Heart right ventricle (tissue), 16 donors: Measurements from ENCODE around the gene ASPHD1. TPM values are rescaled to one million over a fixed set of nuclear protein-coding genes. Genes with fewer than 3 reads are reported as not detected.
A peak's percentile ranks its signal among the peaks of the same experiment; 100 is the strongest.

Experiments
- ATAC-seq, 8 donors: fragments of 200-7000 bp; cut with Tn5 transposase; one replicate each; pipeline ENCODE4 v1.9.1; 2020; ENCODE audit warnings: mild to moderate bottlenecking in 8 of 8, moderate library complexity in 8 of 8, moderate number of reproducible peaks in 1 of 8
- DNase-seq, 2 donors: peaks; one replicate each; pipeline ENCODE4 v3.0.0-alpha.2; 2020
- H3K27ac ChIP-seq, 10 donors: fragments of 200-600 bp; sonication (generic) in 2 of 10; one replicate each; pipeline versions ENCODE4 v1.5.0 to v1.8.0; 2020 to 2022; ENCODE audit warnings: mild to moderate bottlenecking in 3 of 10
- H3K27me3 ChIP-seq, 7 donors: fragments of 200-600 bp; one replicate each; pipeline ENCODE4 v1.8.0; 2021 to 2022; ENCODE audit warnings: mild to moderate bottlenecking in 2 of 7
- H3K36me3 ChIP-seq, 9 donors: fragments of 200-600 bp; sonication (generic) in 1 of 9; one replicate each; pipeline versions ENCODE4 v1.5.0 to v1.8.0; 2020 to 2022; ENCODE audit warnings: mild to moderate bottlenecking in 2 of 9
- H3K4me1 ChIP-seq, 9 donors: fragments of 200-600 bp; sonication (generic) in 1 of 9; one replicate each; pipeline versions ENCODE4 v1.5.0 to v1.8.0; 2020 to 2022; ENCODE audit warnings: mild to moderate bottlenecking in 4 of 9
- H3K4me3 ChIP-seq, 10 donors: fragments of 200-600 bp; sonication (generic) in 2 of 10; one replicate each; pipeline versions ENCODE4 v1.5.0 to v1.8.0; 2020 to 2022; ENCODE audit warnings: mild to moderate bottlenecking in 7 of 10, moderate library complexity in 2 of 10
- H3K9me3 ChIP-seq, 11 donors: fragments of 200-600 bp in 10 of 11; sonication (generic) in 2 of 11; one replicate each; pipeline versions ENCODE4 v1.5.0 to v1.8.0; 2013 to 2022; ENCODE audit warnings: mild to moderate bottlenecking in 2 of 11, control low read depth in 1 of 11, moderate library complexity in 1 of 11
- CTCF ChIP-seq, 9 donors: fragments of 200-600 bp; sonication (generic) in 2 of 9; IDR thresholded peaks; one replicate each; pipeline versions ENCODE4 v1.5.0 to v1.8.0; 2021 to 2022; ENCODE audit warnings: antibody characterized with exemption in 9 of 9, mild to moderate bottlenecking in 5 of 9, moderate library complexity in 1 of 9
- WGBS, 2 donors: extraction: QIAGEN DNeasy Blood & Tissue Kit; methylation state at CpG; one replicate each; pipeline ENCODE4 v1.1.7; 2013; ENCODE audit warnings: inconsistent platforms in 1 of 2; 5-methylcytosine and 5-hydroxymethylcytosine counted together
- intact Hi-C, 10 donors: fragments of 100-400 bp; cut with DNase I; formaldehyde crosslinking; loops; one replicate each; pipeline versions ENCODE4 v1.11.1 to v1.14.2; 2022
- polyA plus RNA-seq, 2 donors: library from polyadenylated mRNA; stranded (reverse); fragments of 200-250 nt; gene quantifications; one replicate each; pipeline ENCODE4 v1.2.3, GENCODE V29; 2013
- total RNA-seq, 10 donors: library from RNA; stranded (reverse); fragmentation: NEBNext Ultra II Directional in 3 of 10; extraction: Animal tissue kit (Norgen Biotek cat#: 25700) in 3 of 10; gene quantifications; one replicate each; pipeline versions ENCODE4 v1.2.1 to v1.2.4, GENCODE V29; 2021 to 2023
- donor health status: Arrhythmogenic right ventricular cardiomyopathy.
- donor health status: ischemic (EF 13 %, LVEDD 7.1; RV severe dilation, severe dysfunction).
- donor health status: healthy with polysubstance abuse.
- donor health status: DM: no; HTN: yes; CAD: no.
- donor health status: DM: no; HTN: no; CAD: no.
- donor health status: ischemic (EF 25% LVEDD 6.9; RV normal size, moderate dysfunction).
- donor health status: ischemic (EF 25% LVEDD 5.7; RV mildly dilated, moderate dysfunction).
- donor health status: healthy.
- donor health status: DM: yes; HTN: yes; CAD: no.
- donor health status: Ischemic cardiomyopathy.
- donor health status: ischemic (EF 35%, LVEDD 5.7; RV mildly dilated, moderate dysfunction).
- donor health status: nonischemic (EF 11% LVEDD 7.7; RV severe dilation, severe dysfunction).
- donor health status: DM: yes; HTN: yes; CAD: no.
- donor health status: PGD.
- donor health status: ischemic (EF 29% LVEDD 5.4; RV normal size, mild dysfunction).
- donor health status: nonischemic (EF 23%, LVEDD 6.1; RV moderate dilation, normal function).

ASPHD1 gene
- total and polyA plus RNA-seq, 12 donors = 0.20 to 1.1 (median 0.65) TPM; not detected in 5

GRCh38 chr16:29943846-29944799 lies 43.8 kb downstream of the ASPHD1 start:
- Histone ChIP-seq H3K27me3 (peaks cover 0 to 6% (median 0%) of the 10 kb centered on the region in 7 donors), H3K9me3 (peaks cover 0 to 7% (median 0%) of the 10 kb centered on the region in 11 donors), H3K27ac (peak overlapping the region in 1 of 10 donors; percentile 38), H3K36me3 (no peaks in the 10 kb centered on the region), H3K4me1 (peaks cover 0 to 13% (median 0%) of the 10 kb centered on the region in 9 donors), H3K4me3 (no peak overlapping the region)
- WGBS, 2 donors = 62 to 64% methylated on average over 11 of the region's 11 CpGs
- peak in 5 of 8 donors; percentile 46 to 85 (median 62) for ATAC-seq
- no peak for DNase-seq
- intact Hi-C loops = no loop called here
- TF ChIP-seq CTCF (IDR thresholded peaks at IDR 0.05) = peak in 1 of 9 donors; percentile 16

GRCh38 chr16:29947897-29948296 lies 47.6 kb downstream of the ASPHD1 start:
- intact Hi-C loops = no loop called here
- no peaks in the 10 kb centered on the region for H3K27me3 ChIP-seq
- no peak for TF ChIP-seq CTCF (IDR thresholded peaks at IDR 0.05)
- peaks cover 0 to 11% (median 0%) of the 10 kb centered on the region in 11 donors for H3K9me3 ChIP-seq
- H3K27ac ChIP-seq = no peak overlapping the region
- H3K4me1 ChIP-seq = peaks cover 0 to 13% (median 0%) of the 10 kb centered on the region in 9 donors
- DNase-seq = no peak
- no peaks in the 10 kb centered on the region for H3K36me3 ChIP-seq
- ATAC-seq = no peak
- 81 to 93% methylated on average over 2 of the region's 2 CpGs for WGBS, 2 donors
- H3K4me3 ChIP-seq = no peak overlapping the region

- no peak for ATAC-seq
- Histone ChIP-seq H3K4me3 (no peak overlapping the region), H3K4me1 (no peaks in the 10 kb centered on the region), H3K27ac (no peak overlapping the region), H3K9me3 (peaks cover 0 to 11% (median 0%) of the 10 kb centered on the region in 11 donors), H3K27me3 (peaks cover 0 to 4% (median 0%) of the 10 kb centered on the region in 7 donors), H3K36me3 (no peaks in the 10 kb centered on the region)
- no peak for DNase-seq
- intact Hi-C loops = no loop called here
- WGBS, 2 donors = 89 to 92% methylated on average over 4 of the region's 4 CpGs
- no peak for TF ChIP-seq CTCF (IDR thresholded peaks at IDR 0.05)
Measured at GRCh38 chr16:29950806-29951461, 50.6 kb downstream of the ASPHD1 start.

- intact Hi-C loops = no loop called here
- no peak for TF ChIP-seq CTCF (IDR thresholded peaks at IDR 0.05)
- ATAC-seq (no peak), DNase-seq (no peak)
- no peak overlapping the region for H3K27ac ChIP-seq
- WGBS, 2 donors = 82 to 83% methylated on average over 8 of the region's 8 CpGs
- peaks cover 0 to 4% (median 0%) of the 10 kb centered on the region in 7 donors for H3K27me3 ChIP-seq
- H3K9me3 ChIP-seq = peaks cover 0 to 11% (median 0%) of the 10 kb centered on the region in 11 donors
- no peaks in the 10 kb centered on the region for H3K4me1 ChIP-seq
- H3K4me3 ChIP-seq = no peak overlapping the region
- H3K36me3 ChIP-seq = no peaks in the 10 kb centered on the region
Measured at GRCh38 chr16:29951625-29952365, 51.5 kb downstream of the ASPHD1 start.
